Measurements from ENCODE around the gene PCBP3. TPM values are rescaled to one million over a fixed set of nuclear protein-coding genes. Genes with fewer than 3 reads are reported as not detected.

The PCBP3 gene
- total RNA-seq, 2 experiments from 2014 or later = 3.4 to 3.8 TPM

DNA sequence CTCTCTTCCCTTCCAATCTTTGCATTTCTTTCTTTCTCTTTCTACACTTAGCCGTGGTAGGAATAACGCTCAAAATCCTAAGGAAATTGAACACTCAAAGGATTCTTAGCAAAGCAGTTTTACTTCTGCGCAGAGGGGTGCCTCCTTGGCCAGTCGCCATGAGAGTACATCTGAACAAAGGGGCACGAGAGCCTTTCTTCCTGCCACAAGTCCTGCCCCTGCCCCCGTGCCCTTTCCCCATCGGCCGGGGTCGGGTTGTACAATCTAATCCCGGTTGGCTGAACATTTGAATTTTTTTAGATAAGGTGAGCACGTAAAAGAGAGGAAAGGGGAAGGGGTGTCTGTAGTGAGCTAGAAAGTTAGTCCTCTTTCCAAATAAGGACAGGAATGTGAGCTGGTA is 309.4 kb downstream of the PCBP3 start:
- ChIA-PET POLR2A (no interaction called here), CTCF (no interaction called here)
- H3K4me1 Mint-ChIP-seq (ENCODE audit: low read depth) = no peaks in the 10 kb centered on the region
- H3K4me3 Mint-ChIP-seq = no peak overlapping the region
- TF ChIP-seq, protein P1, sequence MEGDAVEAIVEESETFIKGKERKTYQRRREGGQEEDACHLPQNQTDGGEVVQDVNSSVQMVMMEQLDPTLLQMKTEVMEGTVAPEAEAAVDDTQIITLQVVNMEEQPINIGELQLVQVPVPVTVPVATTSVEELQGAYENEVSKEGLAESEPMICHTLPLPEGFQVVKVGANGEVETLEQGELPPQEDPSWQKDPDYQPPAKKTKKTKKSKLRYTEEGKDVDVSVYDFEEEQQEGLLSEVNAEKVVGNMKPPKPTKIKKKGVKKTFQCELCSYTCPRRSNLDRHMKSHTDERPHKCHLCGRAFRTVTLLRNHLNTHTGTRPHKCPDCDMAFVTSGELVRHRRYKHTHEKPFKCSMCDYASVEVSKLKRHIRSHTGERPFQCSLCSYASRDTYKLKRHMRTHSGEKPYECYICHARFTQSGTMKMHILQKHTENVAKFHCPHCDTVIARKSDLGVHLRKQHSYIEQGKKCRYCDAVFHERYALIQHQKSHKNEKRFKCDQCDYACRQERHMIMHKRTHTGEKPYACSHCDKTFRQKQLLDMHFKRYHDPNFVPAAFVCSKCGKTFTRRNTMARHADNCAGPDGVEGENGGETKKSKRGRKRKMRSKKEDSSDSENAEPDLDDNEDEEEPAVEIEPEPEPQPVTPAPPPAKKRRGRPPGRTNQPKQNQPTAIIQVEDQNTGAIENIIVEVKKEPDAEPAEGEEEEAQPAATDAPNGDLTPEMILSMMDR (IDR thresholded peaks at IDR 0.05) = no peak
- H3K36me3 ChIP-seq (ENCODE audit: insufficient read depth, low read length) = no peaks in the 10 kb centered on the region
- intact Hi-C loops (cut with DNase I, micrococcal nuclease) = no loop called here
- no peak overlapping the region for H3K27ac ChIP-seq (ENCODE audit: low read depth in 1 of 2, low read length in 2 of 2)
- no peak for DNase-seq
- H3K4me1 ChIP-seq (ENCODE audit: insufficient read depth, low read length) = no peaks in the 10 kb centered on the region
- peaks cover 0 to 6% of the 10 kb centered on the region in 2 experiments for H3K9me3 ChIP-seq (ENCODE audit: control insufficient read depth in 1 of 2, insufficient read depth in 1 of 2, low read length in 2 of 2)
- H3K27ac Mint-ChIP-seq = no peak overlapping the region
- peaks cover 24% of the 10 kb centered on the region for H3K27me3 Mint-ChIP-seq
- peaks cover 5 to 6% of the 10 kb centered on the region in 2 experiments for H3K27me3 ChIP-seq (ENCODE audit: control insufficient read depth in 1 of 2, insufficient read depth in 2 of 2, low read length in 2 of 2)
- H3K4me3 ChIP-seq (ENCODE audit: low read length) = no peak overlapping the region
- H3K36me3 Mint-ChIP-seq (ENCODE audit: low read depth) = no peaks in the 10 kb centered on the region
- H3K9me3 Mint-ChIP-seq = no peaks in the 10 kb centered on the region
- ATAC-seq (ENCODE audit: poor library complexity) = no peak

DNA sequence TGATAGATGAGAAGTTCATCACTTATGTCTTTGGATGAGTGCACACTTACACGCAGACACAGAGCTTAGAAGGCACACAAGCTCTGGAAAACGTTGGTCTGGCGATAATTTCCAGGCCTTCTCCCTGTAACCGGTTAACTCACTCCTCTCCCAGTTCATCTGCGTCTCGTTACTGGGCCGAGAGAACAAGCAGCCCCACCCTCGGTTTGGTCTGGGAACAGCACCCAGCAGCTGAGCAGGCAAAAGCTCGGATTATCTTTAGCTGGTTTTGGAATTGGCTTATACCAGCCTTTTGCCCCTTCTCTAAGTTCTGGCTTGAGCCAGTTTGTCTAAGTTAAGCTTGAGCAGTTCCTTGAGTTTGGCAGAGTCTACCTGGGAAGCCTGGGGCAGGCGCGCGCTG is 310.7 kb downstream of the PCBP3 start:
- H3K27me3 Mint-ChIP-seq = peaks cover 35% of the 10 kb centered on the region
- ChIA-PET CTCF (no interaction called here), POLR2A (no interaction called here)
- H3K36me3 Mint-ChIP-seq (ENCODE audit: low read depth) = no peaks in the 10 kb centered on the region
- no peak overlapping the region for H3K4me3 ChIP-seq (ENCODE audit: low read length)
- TF ChIP-seq, protein P1 (IDR thresholded peaks at IDR 0.05) = no peak
- no peaks in the 10 kb centered on the region for H3K4me1 ChIP-seq (ENCODE audit: insufficient read depth, low read length)
- DNase-seq (no peak), ATAC-seq (ENCODE audit: poor library complexity) (no peak)
- no peaks in the 10 kb centered on the region for H3K9me3 Mint-ChIP-seq
- intact Hi-C loops (cut with DNase I, micrococcal nuclease) = no loop called here
- H3K4me3 Mint-ChIP-seq = no peak overlapping the region
- H3K27me3 ChIP-seq (ENCODE audit: control insufficient read depth in 1 of 2, insufficient read depth in 2 of 2, low read length in 2 of 2) = peaks cover 5 to 6% of the 10 kb centered on the region in 2 experiments
- no peaks in the 10 kb centered on the region for H3K4me1 Mint-ChIP-seq (ENCODE audit: low read depth)
- no peak overlapping the region for H3K27ac ChIP-seq (ENCODE audit: low read depth in 1 of 2, low read length in 2 of 2)
- H3K27ac Mint-ChIP-seq = no peak overlapping the region
- no peaks in the 10 kb centered on the region for H3K9me3 ChIP-seq (ENCODE audit: control insufficient read depth in 1 of 2, insufficient read depth in 1 of 2, low read length in 2 of 2)
- no peaks in the 10 kb centered on the region for H3K36me3 ChIP-seq (ENCODE audit: insufficient read depth, low read length)

DNA sequence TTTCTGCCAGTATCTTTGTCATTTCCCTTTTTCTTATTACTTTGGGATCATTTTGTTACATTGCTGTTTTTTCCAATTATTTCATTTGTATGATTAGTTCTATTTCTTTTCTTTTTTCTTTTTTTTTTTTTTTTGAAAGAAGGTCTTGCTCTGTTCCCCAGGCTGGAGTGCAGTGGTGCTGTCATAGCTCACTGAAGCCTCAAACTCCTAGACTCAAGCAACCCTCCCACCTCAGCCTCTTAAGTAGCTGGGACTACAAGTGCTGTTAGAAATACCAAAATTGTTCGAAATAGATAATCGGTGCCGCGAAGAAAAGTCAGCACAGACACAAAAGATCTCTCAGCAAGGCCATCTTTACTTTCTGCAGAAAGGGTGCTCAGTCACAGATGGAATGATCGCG is 311.4 kb downstream of the PCBP3 start:
- CTCF ChIA-PET = no interaction called here

More for the DNA sequence above, 311.4 kb downstream of the PCBP3 start:
- H3K4me3 Mint-ChIP-seq = no peak overlapping the region
- no peaks in the 10 kb centered on the region for H3K36me3 Mint-ChIP-seq (ENCODE audit: low read depth)
- DNase-seq (no peak), ATAC-seq (ENCODE audit: poor library complexity) (no peak)
- Histone ChIP-seq H3K27ac (ENCODE audit: low read depth in 1 of 2, low read length in 2 of 2) (no peak overlapping the region), H3K27me3 (ENCODE audit: control insufficient read depth in 1 of 2, insufficient read depth in 2 of 2, low read length in 2 of 2) (peaks cover 5 to 6% of the 10 kb centered on the region in 2 experiments), H3K4me1 (ENCODE audit: insufficient read depth, low read length) (no peaks in the 10 kb centered on the region), H3K9me3 (ENCODE audit: control insufficient read depth in 1 of 2, insufficient read depth in 1 of 2, low read length in 2 of 2) (peaks cover 0 to 2% of the 10 kb centered on the region in 2 experiments), H3K4me3 (ENCODE audit: low read length) (no peak overlapping the region), H3K36me3 (ENCODE audit: insufficient read depth, low read length) (no peaks in the 10 kb centered on the region)
- H3K27ac Mint-ChIP-seq = no peak overlapping the region
- intact Hi-C loops (cut with DNase I, micrococcal nuclease) = no loop called here
- TF ChIP-seq, protein P1 (IDR thresholded peaks at IDR 0.05) = no peak
- POLR2A ChIA-PET = no interaction called here
- H3K27me3 Mint-ChIP-seq = peaks cover 36% of the 10 kb centered on the region
- no peaks in the 10 kb centered on the region for H3K9me3 Mint-ChIP-seq
- no peaks in the 10 kb centered on the region for H3K4me1 Mint-ChIP-seq (ENCODE audit: low read depth)

Measured in CD4-positive, alpha-beta T cell (primary cell).